Muscle of leg (tissue), 11 donors: Measurements from ENCODE around the gene FAM171A1. TPM values are rescaled to one million over a fixed set of nuclear protein-coding genes. Genes with fewer than 3 reads are reported as not detected.
"Not testable (repeated sequence)": the region's sequence is repeated elsewhere in the genome, so short reads cannot be mapped to it uniquely, and the experiment has no call there.

ENCODE experiments used
- DNase-seq: peaks from one replicate; pipeline ENCODE4 v3.0.0; 2013
- H3K27ac ChIP-seq: one replicate; pipeline ENCODE4 v1.5.1; 2013; ENCODE audit warnings: mild to moderate bottlenecking, low read length, control low read depth
- H3K27me3 ChIP-seq: one replicate; pipeline ENCODE4 v1.6.1; 2013; ENCODE audit warnings: low read length; ENCODE audit not compliant: control insufficient read depth, insufficient read depth
- H3K36me3 ChIP-seq: one replicate; pipeline ENCODE4 v1.6.1; 2013; ENCODE audit warnings: low read length; ENCODE audit not compliant: control insufficient read depth, insufficient read depth
- H3K4me1 ChIP-seq: one replicate; pipeline ENCODE4 v1.6.1; 2013; ENCODE audit warnings: low read length; ENCODE audit not compliant: control insufficient read depth, insufficient read depth
- H3K4me3 ChIP-seq: one replicate; pipeline ENCODE4 v1.5.1; 2013; ENCODE audit warnings: low read length, control low read depth
- H3K9me3 ChIP-seq: replicated peaks from 2 replicates; pipeline ENCODE4 v1.6.1; 2013; ENCODE audit warnings: low read depth, low read length; ENCODE audit not compliant: control insufficient read depth
- WGBS: methylation state at CpG from one replicate; pipeline ENCODE4 v1.1.5; 2013; ENCODE audit warnings: missing lambda C conversion rate; ENCODE audit not compliant: insufficient coverage; 5-methylcytosine and 5-hydroxymethylcytosine counted together
- polyA plus RNA-seq, 8 donors: library from polyadenylated mRNA; unstranded; fragments of 120-200 nt; gene quantifications; one replicate each; pipeline versions ENCODE4 v1.2.1 to v1.2.3, GENCODE V29; 2013; ENCODE audit warnings: inconsistent platforms in 1 of 8, low replicate concordance in 1 of 8; ENCODE audit not compliant: insufficient read length in 8 of 8, insufficient read depth in 1 of 8
- total RNA-seq: library from RNA; stranded (reverse); fragments of 120-200 nt; gene quantifications from one replicate; pipeline ENCODE4 v1.2.4, GENCODE V29; 2013

The FAM171A1 gene
- total and polyA plus RNA-seq, 9 donors: 19.6 to 50.9 (median 35.3) TPM

DNA sequence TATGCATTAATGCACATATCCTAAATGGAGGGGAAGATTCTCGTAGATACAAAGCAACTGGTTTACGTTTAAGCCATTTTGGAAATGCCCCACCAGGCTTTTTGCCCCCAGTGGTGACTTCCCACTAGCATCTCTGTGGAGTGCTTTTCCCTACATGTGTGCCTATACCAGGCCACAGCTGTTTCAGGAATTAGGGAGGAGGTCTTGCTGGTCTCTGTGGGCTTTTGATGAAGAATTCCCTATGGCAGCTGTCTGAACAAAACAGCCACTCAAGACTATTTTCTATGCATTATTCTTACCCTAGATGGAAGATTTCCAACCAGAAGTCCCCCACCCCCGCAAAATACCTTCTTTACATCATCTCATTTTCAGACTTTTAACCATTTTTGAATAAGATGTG, 150.6 kb downstream of the FAM171A1 start:
- H3K36me3 ChIP-seq: peaks cover 10% of the 10 kb centered on the region
- peaks cover 11% of the 10 kb centered on the region for H3K4me1 ChIP-seq
- H3K4me3 ChIP-seq: no peak overlapping the region
- H3K27me3 ChIP-seq: no peaks in the 10 kb centered on the region
- WGBS: 0% methylated on average over 1 of the region's 3 CpGs
- peak; percentile 41 for DNase-seq
- peak overlapping the region; percentile 7 for H3K27ac ChIP-seq
- no peaks in the 10 kb centered on the region for H3K9me3 ChIP-seq

DNA sequence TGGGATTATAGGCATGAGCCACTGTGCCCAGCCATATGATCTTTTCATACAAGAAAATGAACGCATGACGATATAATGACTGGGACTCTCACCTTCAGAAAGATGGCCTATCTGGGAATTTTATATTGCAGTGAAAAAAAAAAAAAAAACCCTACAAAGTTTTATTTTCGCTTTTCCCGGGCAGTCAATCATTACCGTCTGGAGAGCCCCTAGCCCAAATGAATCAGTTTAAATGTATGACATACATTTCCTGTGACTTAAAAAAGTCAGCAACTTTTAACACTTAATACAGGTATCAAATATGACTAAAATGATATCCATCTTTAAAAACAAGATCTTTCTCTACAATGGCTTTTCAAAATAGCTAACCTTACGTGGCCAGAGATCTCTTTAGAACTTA, 154.4 kb downstream of the FAM171A1 start:
- no peaks in the 10 kb centered on the region for H3K9me3 ChIP-seq
- H3K36me3 ChIP-seq: peaks cover 23% of the 10 kb centered on the region
- no peaks in the 10 kb centered on the region for H3K27me3 ChIP-seq
- peaks cover 8% of the 10 kb centered on the region for H3K4me1 ChIP-seq
- no CpG with 5 or more reads among the region's 6 CpGs for WGBS
- no peak overlapping the region for H3K27ac ChIP-seq
- no peak for DNase-seq
- no peak overlapping the region for H3K4me3 ChIP-seq

DNA sequence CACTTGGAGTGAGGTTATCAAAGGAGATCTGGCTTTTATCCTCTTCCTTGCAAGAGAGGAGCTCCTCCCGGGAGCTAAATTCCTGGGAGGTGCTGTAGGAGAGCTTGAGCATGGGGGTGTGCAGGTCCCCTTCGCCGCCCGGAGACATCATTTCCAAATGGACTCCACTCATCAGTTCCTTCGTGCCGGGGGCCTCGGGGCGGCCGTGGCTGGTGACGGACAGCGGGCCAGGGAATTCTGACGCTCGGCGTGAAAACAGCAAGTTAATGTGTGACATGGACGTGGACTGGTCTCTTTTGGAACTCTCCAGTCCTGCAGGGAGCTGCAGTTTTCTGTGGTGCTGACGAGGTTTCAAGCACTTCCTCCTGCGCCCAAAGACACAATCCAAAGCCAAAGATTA, 156.9 kb downstream of the FAM171A1 start:
- WGBS: 85% methylated on average over 10 of the region's 17 CpGs
- no peak overlapping the region for H3K4me3 ChIP-seq
- H3K27me3 ChIP-seq: no peaks in the 10 kb centered on the region
- no peak overlapping the region for H3K27ac ChIP-seq
- no peak for DNase-seq
- H3K4me1 ChIP-seq: peaks cover 3% of the 10 kb centered on the region
- H3K36me3 ChIP-seq: peaks cover 26% of the 10 kb centered on the region
- H3K9me3 ChIP-seq: no peaks in the 10 kb centered on the region

DNA sequence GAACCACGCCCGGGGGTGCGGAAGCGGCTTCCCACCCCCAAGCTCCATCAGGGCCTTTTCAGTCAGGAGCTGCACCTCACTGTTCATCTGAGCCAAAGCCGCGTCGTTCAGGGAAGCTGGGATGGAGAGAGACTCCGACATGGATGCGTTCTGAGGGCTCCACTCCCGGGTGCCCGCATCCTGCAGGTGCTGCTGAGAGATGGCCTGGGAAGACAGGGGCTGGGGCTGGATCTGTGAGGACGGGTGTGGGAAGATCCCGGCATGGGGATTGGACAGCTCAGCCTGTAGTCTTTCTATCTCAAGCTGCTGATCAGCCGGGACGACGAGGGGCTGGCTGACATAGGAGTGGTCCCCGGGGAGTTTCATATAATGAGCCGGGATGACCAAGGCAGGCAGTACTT, 157.6 kb downstream of the FAM171A1 start:
- H3K27me3 ChIP-seq: no peaks in the 10 kb centered on the region
- peaks cover 3% of the 10 kb centered on the region for H3K4me1 ChIP-seq
- no peak overlapping the region for H3K4me3 ChIP-seq
- 93% methylated on average over 14 of the region's 18 CpGs for WGBS
- H3K36me3 ChIP-seq: peaks cover 26% of the 10 kb centered on the region
- DNase-seq: no peak
- H3K9me3 ChIP-seq: no peaks in the 10 kb centered on the region
- H3K27ac ChIP-seq: no peak overlapping the region

DNA sequence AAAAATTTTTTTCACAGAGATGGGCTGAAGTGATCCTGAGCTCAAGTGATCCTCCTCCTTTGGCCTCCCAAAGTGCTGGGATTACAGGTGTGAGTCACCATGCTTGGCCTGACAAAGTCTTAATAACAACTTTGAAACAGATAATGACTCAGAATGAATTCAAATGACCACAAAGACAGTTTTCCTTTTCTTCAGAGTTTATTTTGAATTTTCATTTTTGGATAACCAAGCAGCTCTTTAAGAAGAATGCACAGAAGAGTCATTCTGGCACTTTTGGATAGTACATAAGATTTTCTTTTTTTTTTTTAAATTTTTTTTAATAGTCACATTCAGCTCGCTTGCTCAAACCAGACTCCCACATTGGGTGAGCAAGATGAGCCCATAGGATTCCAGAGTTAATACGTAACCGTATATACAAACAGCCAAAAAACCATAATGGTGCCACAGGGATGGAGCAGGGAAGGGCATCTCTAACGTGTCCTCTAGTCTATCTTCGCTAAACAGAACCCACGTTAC, 159.6 kb downstream of the FAM171A1 start:
- DNase-seq: no peak
- H3K27me3 ChIP-seq: no peaks in the 10 kb centered on the region
- H3K27ac ChIP-seq: no peak overlapping the region
- H3K36me3 ChIP-seq: peaks cover 29% of the 10 kb centered on the region
- no peaks in the 10 kb centered on the region for H3K9me3 ChIP-seq
- no peak overlapping the region for H3K4me3 ChIP-seq
- WGBS: 100% methylated on average over 2 of the region's 6 CpGs
- H3K4me1 ChIP-seq: peaks cover 3% of the 10 kb centered on the region

DNA sequence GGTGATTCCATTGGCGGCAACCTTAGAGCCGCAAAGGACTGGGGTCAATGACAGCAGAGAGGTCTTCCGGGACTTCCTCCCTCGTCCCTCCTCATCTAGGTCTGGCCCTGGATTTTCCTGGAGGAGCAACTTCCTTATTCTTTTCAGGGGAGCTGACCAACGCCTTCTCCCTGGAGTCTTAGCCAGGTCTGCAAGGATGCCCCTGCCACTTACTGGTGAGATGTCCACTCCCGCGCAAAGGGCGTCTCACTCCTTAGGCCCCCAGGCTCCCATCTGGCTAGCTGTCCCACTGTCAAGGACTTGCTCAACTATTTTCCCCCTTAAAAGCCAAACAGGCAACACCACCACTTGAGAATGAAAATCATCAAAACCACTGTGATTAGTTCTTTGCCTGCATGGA, 160.6 kb downstream of the FAM171A1 start:
- Histone ChIP-seq H3K4me1 (peaks cover 3% of the 10 kb centered on the region), H3K4me3 (no peak overlapping the region), H3K36me3 (peaks cover 29% of the 10 kb centered on the region), H3K9me3 (no peaks in the 10 kb centered on the region), H3K27ac (no peak overlapping the region), H3K27me3 (no peaks in the 10 kb centered on the region)
- DNase-seq: no peak
- 85% methylated on average over 8 of the region's 8 CpGs for WGBS

DNA sequence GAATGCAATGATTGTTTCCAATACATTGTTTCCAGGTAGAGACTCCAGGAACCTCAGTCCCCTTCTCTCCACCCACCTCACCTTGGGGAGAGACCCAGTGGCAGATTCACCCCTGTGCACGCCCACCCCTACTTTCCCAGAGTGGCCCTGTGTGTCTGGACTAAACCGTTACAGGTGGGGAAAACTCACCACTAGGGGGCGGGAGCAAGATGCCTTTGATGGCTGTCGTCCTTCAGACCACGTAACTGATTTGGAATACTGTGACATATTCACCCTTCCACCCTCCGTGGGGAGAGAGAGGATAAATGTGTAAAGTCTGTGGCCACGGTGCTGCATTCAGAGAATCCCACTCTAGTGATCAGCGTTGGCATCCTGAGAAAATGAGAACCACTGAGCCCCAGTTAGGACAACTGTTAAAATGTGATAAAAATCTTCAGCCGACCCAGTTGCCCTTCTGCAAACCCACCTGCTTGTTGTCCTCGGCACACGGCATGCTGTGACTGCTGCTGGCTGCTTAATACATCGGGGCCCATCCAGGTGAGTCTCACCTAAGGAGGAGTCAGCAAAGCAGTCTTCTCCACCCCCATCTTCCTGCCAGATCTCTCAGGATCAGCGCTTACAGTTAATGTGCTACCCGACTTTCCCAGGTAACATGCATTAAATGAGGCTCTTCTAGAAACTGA, 161.1 kb downstream of the FAM171A1 start:
- Histone ChIP-seq H3K27me3 (no peaks in the 10 kb centered on the region), H3K36me3 (peaks cover 29% of the 10 kb centered on the region), H3K4me1 (peaks cover 3% of the 10 kb centered on the region), H3K4me3 (no peak overlapping the region), H3K9me3 (no peaks in the 10 kb centered on the region), H3K27ac (no peak overlapping the region)
- DNase-seq: peak; percentile 82
- WGBS: 33% methylated on average over 8 of the region's 14 CpGs

DNA sequence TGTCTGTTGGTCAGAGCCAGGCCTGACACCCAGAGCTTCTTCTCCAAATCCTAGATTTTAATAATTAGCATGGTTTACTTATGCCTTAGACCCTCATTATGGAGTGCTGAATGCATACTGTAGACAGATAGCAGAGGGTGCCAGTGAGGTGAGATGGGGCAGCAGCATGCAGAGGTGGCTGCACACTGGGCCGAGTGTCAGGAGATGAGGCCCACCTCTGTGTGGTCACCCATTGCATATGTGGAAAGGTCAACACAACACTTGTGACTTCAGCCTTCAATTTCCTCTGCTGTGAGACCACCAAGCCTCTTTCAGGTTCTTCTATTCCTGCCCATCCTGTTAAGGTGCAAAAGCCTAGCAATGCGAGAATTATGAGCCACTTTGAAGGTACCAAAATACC, 162.9 kb downstream of the FAM171A1 start:
- no peaks in the 10 kb centered on the region for H3K9me3 ChIP-seq
- no peaks in the 10 kb centered on the region for H3K27me3 ChIP-seq
- H3K4me3 ChIP-seq: no peak overlapping the region
- DNase-seq: no peak
- 86% methylated on average over 1 of the region's 2 CpGs for WGBS
- peaks cover 18% of the 10 kb centered on the region for H3K36me3 ChIP-seq
- H3K4me1 ChIP-seq: peaks cover 3% of the 10 kb centered on the region
- no peak overlapping the region for H3K27ac ChIP-seq

DNA sequence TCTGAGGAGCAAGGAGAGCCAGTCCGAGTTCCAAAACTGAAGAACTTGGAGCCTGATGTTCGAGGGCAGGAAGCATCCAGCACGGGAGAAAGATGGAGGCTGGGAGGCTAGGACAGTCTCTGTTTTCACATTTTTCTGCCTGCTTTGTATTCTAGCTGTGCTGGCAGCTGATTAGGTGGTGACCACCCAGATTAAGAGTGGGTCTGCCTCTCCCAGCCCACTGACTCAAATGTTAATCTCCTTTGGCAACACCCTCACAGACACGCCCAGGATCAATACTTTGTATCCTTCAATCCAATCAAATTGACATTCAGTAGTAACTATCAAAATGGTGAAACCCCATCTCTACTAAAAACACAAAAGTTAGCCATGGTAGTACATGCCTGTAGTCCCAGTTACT, 163.7 kb downstream of the FAM171A1 start:
- H3K27ac ChIP-seq, H3K4me3 ChIP-seq, H3K27me3 ChIP-seq, H3K4me1 ChIP-seq, DNase-seq, H3K9me3 ChIP-seq: not testable (repeated sequence)
- peaks cover 11% of the 10 kb centered on the region for H3K36me3 ChIP-seq
- WGBS: 67% methylated on average over 1 of the region's 4 CpGs

DNA sequence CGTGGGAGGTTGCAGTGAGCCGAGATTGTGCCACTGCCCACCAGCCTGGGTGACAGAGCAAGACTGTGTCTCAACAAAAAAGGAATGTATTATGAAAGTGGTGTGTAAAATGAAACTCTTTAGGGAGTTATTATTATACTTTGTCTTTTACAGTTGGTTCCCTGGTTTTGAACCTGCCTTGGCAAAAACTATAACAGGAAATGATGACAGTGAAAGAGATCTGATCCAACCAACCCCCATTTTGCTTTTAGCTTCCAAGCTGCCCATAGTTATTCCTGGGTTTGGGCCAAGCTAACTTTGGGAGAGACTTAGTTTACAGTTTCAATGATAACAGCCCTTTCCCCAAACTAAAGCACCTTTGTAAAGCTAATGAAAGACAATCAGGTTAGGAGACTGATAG, 168.4 kb downstream of the FAM171A1 start:
- Histone ChIP-seq H3K27me3 (no peaks in the 10 kb centered on the region), H3K36me3 (peaks cover 4% of the 10 kb centered on the region), H3K27ac (no peak overlapping the region), H3K4me1 (no peaks in the 10 kb centered on the region), H3K9me3 (no peaks in the 10 kb centered on the region), H3K4me3 (no peak overlapping the region)
- WGBS: 67% methylated on average over 2 of the region's 2 CpGs
- DNase-seq: no peak

DNA sequence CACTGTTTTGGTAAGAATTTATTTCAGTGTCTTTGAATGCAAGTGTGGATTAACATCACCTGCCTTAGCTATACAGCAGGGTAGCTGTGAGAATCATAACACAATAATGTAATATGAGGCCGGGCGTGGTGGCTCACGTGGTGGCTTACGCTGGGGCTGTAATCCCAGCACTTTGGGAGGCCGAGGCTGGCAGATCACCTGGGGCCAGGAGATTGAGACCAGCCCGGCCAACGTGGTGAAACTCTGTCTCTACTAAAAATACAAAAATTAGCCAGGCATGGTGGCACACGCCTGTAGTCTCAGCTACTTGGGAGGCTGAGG, 168.8 kb downstream of the FAM171A1 start:
- not testable (repeated sequence) for H3K27ac ChIP-seq, H3K9me3 ChIP-seq, H3K4me1 ChIP-seq, H3K4me3 ChIP-seq, H3K27me3 ChIP-seq, DNase-seq, H3K36me3 ChIP-seq
- 100% methylated on average over 2 of the region's 8 CpGs for WGBS
